ENCODE measurements around the gene ENTPD8.

The ENTPD8 gene

GRCh38 chr9:137428841-137429545 is 12.2 kb downstream of the ENTPD8 start (continued):
- no peak for TF ChIP-seq TSHZ2 (CRISPR knock-in tag; IDR thresholded peaks at IDR 0.05)

- no peak for TF ChIP-seq ZNF70 (CRISPR knock-in tag; IDR thresholded peaks at IDR 0.05)
- TF ChIP-seq CSDC2 (CRISPR knock-in tag; IDR thresholded peaks at IDR 0.05), result no peak
- TF ChIP-seq CREB5 (CRISPR knock-in tag; IDR thresholded peaks at IDR 0.05; ENCODE audit: low read depth), result no peak
- no peak for ATAC-seq
These were observed 12.9 kb downstream of the ENTPD8 start for GRCh38 chr9:137428311-137428630.

- TF ChIP-seq ZNF8 (CRISPR knock-in tag; IDR thresholded peaks at IDR 0.05) (no peak), BACH2 (CRISPR knock-in tag; IDR thresholded peaks at IDR 0.05; ENCODE audit: borderline replicate concordance) (no peak), PATZ1 (CRISPR knock-in tag; IDR thresholded peaks at IDR 0.05; ENCODE audit: borderline replicate concordance) (no peak), TSHZ2 (CRISPR knock-in tag; IDR thresholded peaks at IDR 0.05) (no peak), POU6F1 (CRISPR knock-in tag; IDR thresholded peaks at IDR 0.05; ENCODE audit: borderline replicate concordance, low read depth) (no peak), ZNF70 (CRISPR knock-in tag; IDR thresholded peaks at IDR 0.05) (no peak), ESRRG (CRISPR knock-in tag; IDR thresholded peaks at IDR 0.05) (no peak), CSRNP3 (CRISPR knock-in tag; IDR thresholded peaks at IDR 0.05) (no peak), TCF4 (CRISPR knock-in tag; IDR thresholded peaks at IDR 0.05; ENCODE audit: borderline replicate concordance) (no peak), ZFP3 (CRISPR knock-in tag; IDR thresholded peaks at IDR 0.05) (no peak), ARNTL (CRISPR knock-in tag; IDR thresholded peaks at IDR 0.05; ENCODE audit: borderline replicate concordance, low read depth) (no peak)
- ATAC-seq, result no peak
These were observed 13.5 kb downstream of the ENTPD8 start for GRCh38 chr9:137427454-137428310.

Data from SK-N-SH treated with all-trans-retinoic acid at 6 μM for 48 hours (cell line).